ENCODE measurements around the gene FGF21.
"Not testable (repeated sequence)": the region's sequence is repeated elsewhere in the genome, so short reads cannot be mapped to it uniquely, and the experiment has no call there.

FGF21 gene

GRCh38 chr19:48751845-48752495 lies 3.4 kb upstream of the FGF21 start:
- DNase-seq (ENCODE audit: low spot score) = no peak

DNA sequence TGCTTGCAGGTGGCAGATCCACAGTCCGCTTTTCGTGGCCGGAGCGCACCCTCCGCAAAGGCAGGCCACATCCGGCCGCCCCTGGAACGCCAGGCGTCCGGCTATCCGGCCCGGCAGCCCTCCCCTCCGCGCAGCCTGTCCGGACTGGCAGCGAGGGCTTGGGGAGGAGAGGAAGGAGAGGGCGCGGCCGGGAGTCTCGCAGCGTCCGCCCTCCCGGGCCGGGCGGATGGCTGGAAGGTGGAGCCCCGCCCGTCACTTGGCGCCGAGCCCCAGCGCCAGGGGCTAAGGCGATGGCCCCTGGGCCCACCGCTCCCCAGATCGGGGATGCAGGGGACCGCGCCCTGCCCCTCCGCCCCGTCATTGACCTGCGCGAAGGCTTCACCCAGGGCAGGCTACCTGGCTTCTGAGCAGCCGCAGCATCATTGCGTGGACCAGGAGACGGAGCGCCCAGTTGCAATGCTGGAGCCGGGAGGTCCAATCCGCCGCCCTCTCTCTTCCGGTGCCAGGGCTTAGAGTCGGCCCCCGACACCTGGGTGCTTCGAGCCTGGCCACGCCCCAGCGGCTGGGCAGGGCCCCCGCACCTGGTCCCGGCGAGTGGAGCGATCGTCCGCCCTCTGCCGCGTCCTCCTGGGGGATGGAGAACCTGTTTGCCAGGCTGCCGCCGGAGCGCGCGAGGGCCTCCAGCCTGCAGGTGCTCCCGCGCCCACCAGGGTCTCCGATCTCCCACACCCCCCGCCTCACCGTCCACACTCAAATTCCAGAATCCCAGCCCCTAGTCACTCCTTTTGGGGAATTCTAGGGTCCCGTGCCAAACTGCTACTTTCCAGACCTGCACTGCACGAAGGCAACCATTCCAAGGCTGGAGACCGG lies 2.6 kb upstream of the FGF21 start, which contains the start of gene FUT1:
TSS of gene FUT1 (minus strand) at position 146 of the 870 bp plus-strand sequence. CDS start 1,360 bp downstream, outside the sequence.
- DNase-seq (ENCODE audit: low spot score) = peak; percentile 48

DNA sequence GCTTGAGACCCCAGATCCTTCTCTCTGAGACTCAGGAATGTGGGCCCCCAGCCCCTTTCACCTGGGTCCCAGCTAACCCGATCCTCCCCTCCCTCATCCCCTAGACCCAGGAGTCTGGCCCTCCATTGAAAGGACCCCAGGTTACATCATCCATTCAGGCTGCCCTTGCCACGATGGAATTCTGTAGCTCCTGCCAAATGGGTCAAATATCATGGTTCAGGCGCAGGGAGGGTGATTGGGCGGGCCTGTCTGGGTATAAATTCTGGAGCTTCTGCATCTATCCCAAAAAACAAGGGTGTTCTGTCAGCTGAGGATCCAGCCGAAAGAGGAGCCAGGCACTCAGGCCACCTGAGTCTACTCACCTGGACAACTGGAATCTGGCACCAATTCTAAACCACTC lies 463 bp downstream of the FGF21 start:
- DNase-seq (ENCODE audit: low spot score) = no peak

GRCh38 chr19:48756212-48756611 lies 888 bp downstream of the FGF21 start:
- no peak for DNase-seq (ENCODE audit: low spot score)

GRCh38 chr19:48756686-48757085 lies 1.4 kb downstream of the FGF21 start:
- DNase-seq (ENCODE audit: low spot score) = no peak

GRCh38 chr19:48757089-48757675 lies 1.9 kb downstream of the FGF21 start:
- no peak for DNase-seq (ENCODE audit: low spot score)

DNA sequence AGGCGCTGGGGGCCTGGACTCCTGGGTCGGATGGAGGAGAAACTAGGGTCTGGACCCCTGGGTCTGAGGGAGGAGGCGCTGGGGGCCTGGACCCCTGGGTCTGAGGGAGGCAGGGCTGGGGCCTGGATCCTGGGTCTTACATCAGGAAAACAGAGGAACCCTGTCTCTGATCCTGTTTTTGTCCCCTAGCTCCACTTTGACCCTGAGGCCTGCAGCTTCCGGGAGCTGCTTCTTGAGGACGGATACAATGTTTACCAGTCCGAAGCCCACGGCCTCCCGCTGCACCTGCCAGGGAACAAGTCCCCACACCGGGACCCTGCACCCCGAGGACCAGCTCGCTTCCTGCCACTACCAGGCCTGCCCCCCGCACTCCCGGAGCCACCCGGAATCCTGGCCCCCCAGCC lies 2.4 kb downstream of the FGF21 start:
- no peak for DNase-seq (ENCODE audit: low spot score)

DNA sequence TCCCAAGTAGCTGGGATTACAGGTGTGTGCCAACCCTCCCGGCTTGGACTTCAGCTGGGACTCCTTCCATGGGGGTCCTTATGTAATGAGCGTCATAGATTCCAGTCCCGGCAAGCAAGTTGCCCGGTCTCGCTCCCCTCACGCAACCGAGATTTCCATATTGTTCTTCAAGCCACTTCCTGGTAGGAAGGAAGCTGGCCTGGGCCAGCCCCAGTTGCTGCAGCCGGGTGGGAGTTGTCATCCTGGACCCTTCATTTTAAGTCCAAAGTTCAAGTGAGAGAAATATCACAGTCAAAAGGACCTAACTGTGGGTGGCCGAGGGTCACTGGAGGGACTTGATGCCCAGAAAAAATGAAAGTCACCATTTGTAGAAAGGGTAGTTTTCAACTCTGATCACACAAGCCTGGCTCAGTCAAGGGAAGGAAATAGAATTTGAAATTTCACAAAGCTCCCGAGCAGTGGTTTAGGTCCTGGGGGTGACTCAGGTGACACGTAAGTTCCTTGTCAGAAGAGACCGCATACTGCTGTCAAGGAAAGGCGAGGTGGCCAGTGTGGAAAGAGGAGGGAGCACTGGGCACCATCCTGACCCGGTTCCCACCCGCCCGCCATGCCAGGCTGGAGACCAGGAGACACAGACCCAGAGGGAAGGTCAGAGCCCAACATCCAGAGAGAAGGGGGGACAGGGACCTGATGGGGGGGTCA lies 5.3 kb downstream of the FGF21 start:
- no peak for DNase-seq (ENCODE audit: low spot score)

DNA sequence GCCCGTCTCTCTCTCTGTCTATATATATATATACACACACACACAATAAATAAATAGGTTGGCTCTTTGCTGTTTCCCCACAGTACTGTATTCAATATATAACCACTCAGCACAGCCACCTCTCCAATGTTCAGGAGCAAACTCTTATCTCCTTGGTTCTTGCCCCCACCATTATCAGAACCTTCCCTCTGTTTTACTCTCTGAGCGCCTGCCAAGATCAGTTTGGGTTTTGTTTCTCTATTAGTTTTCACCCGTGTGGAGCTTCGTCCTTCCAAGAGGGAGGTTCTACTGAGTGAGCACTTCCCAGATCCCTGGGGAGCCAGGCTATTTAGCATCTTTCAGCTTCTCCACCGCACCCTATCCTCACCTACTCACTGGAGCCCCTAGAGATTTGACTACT lies 10.5 kb downstream of the FGF21 start:
- DNase-seq (ENCODE audit: low spot score) = not testable (repeated sequence)

- not testable (repeated sequence) for DNase-seq (ENCODE audit: low spot score)
Observed at GRCh38 chr19:48768171-48768753, 12.9 kb downstream of the FGF21 start.

GRCh38 chr19:48768994-48769713 lies 13.8 kb downstream of the FGF21 start:
- no peak for DNase-seq (ENCODE audit: low spot score)

DNA sequence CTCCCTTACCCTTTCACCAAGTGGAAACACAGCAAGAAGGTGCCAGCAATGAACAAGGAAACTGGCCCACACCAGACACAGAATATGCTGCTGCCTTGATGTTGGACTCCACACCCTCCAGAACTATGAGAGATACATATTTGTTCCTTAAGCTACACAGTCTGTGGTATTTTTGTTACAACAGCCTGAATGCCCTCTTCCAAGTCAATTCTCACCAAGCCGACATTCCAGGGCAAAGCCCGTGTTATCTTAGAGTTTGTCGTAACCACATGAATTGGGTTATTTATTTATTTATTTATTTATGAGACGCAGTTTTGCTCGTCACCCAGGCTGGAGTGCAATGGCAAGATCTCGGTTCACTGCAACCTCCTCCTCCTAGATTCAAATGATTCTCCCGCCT lies 14.9 kb downstream of the FGF21 start:
- DNase-seq (ENCODE audit: low spot score) = no peak

- DNase-seq (ENCODE audit: low spot score) = no peak
Observed at GRCh38 chr19:48770734-48771472, 15.6 kb downstream of the FGF21 start.

- no peak for DNase-seq (ENCODE audit: low spot score)
Observed at GRCh38 chr19:48772503-48772953, 17.2 kb downstream of the FGF21 start.

GRCh38 chr19:48777139-48777538 lies 21.8 kb downstream of the FGF21 start:
- DNase-seq (ENCODE audit: low spot score) = no peak

DNA sequence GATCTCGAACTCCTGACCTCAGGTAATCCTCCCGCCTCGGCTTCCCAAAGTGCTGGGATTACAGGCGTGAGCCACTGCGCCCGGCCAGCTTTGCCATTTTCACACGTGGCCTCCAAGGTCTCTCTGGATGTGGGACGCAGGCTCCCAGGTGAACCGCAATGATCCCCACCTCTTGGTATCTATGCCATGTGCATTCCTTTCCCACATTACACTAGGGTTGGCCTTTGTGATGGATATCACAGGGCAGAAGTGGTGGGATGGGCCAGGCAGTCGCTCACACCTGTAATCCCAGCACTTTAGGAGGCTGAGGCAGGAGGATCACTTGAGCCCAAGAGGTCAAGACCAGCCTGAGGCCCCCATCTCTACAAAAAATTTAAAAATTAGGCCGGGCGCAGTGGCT lies 22.4 kb downstream of the FGF21 start:
- DNase-seq (ENCODE audit: low spot score) = no peak

GRCh38 chr19:48779636-48780035 lies 24.3 kb downstream of the FGF21 start:
- DNase-seq (ENCODE audit: low spot score) = no peak

DNA sequence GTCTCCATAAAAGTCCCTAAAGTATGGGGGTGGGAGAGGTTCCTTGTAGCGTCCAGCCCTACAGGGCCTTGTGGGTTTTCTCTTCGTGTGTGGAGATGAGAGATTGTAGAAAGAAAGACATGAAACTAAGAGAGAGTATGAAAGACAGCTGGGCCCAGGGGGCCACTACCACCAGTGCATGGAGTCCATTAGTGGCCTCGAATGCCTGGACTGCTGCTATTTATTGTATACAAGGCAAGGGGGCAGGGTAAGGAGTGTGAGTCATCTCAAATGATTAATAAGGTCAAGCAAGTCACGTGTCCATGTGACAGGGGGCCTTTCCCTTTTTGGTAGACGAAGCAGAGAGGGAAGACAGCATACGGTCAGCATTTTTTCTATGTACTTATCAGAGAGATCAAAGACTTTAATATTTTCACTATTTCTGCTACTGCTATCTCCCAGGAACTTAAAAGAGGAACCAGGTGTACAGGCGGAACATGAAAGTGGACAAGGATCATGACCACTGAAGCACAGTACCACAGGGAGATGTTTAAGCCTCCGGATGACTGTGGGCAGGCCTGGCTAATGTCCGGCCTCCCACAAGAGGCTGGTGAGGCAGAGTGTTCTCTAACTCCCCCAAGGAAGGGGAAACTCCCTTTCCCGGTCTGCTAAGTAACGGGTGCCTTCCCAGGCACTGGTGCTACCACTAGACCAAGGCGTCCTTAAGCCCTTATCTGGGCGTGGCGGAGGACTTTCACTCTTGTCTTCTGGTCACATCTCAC lies 25.5 kb downstream of the FGF21 start:
- DNase-seq (ENCODE audit: low spot score) = no peak

DNA sequence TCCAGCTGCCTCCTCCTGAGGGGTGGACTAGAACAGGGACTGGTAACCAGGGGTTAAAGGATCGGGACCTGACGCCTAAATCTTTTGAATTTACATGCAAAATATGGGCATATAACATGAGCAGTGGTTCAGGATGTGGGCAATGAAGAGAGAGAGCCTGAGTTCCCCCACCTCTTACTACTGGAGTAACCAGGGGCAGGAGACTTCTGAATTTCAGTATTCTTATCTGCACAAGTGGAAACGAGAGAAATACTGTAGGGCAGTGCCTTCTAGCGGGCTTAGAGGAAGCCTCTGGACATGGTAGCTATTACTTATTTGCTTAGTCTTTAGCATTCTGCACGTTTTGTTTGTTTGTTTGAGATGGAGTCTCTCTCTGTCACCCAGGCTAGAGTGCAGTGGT lies 29.2 kb downstream of the FGF21 start:
- DNase-seq (ENCODE audit: low spot score) = no peak

DNA sequence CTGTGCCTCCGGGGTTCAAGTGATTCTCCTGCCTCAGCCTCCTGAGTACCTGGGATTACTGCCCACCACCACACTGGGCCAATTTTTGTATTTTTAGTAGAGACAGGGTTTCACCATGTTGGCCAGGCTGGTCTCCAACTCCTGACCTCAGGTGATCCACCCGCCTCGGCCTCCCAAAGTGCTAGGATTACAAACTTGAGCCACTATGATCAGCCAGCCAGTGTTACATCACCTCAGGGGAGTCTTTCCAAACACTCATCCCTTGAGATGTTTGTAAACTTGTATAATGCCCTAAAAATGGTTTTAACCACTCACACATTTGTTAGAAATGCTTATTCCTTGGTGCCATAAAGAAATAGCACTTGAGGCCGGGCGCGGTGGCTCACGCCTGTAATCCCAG lies 31.1 kb downstream of the FGF21 start:
- DNase-seq (ENCODE audit: low spot score) = not testable (repeated sequence)

All from AG08395 (cell line).